Right lung (tissue), 5 donors: ENCODE data around the gene ALK. TPM values are rescaled to one million over a fixed set of nuclear protein-coding genes. Genes with fewer than 3 reads are reported as not detected.
A peak's percentile ranks its signal among the peaks of the same experiment; 100 is the strongest.

ENCODE experiments used
- DNase-seq, 2 donors: peaks; one replicate each; pipeline ENCODE4 v3.0.0-alpha.2; 2013
- polyA plus RNA-seq, 5 donors: library from polyadenylated mRNA; unstranded; fragments of 120-200 nt; gene quantifications; one replicate each; pipeline versions ENCODE4 v1.2.1 to v1.2.3, GENCODE V29; 2013; ENCODE audit warnings: inconsistent platforms in 1 of 5, low replicate concordance in 1 of 5; ENCODE audit not compliant: insufficient read length in 5 of 5, insufficient read depth in 1 of 5

The ALK gene
- polyA plus RNA-seq, 5 donors, result 0.03 to 0.27 (median 0.05) TPM

DNA sequence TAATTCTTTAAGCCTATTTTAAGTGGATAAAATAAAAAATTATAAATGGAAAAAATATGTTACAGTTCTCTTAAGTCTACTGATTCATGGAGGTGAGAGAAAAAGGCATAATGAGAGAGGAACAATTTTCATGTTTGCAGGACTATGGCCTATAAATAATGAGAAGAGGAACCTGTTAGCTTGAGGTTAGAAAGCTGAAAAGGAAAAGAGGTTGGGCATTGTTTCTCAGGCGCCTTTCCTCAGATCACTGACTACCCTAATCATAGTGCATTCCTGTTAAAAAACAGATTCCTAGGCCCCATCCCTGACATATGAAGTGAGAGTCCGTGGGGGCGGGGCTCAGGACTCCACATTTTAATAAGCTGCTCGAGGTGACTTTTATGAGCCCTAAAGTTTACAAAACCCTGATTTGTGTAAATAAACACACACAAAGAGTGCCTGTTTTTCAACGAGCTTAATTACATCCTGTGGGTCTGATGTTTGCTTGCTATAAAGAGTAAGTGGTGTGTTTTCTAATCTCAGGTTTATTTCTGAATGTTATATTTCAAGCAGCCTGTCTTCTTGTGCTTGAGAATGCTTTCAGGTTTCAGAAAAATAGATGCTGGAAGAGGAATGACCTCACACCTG lies 470.7 kb downstream of the ALK start:
- DNase-seq, result no peak

DNA sequence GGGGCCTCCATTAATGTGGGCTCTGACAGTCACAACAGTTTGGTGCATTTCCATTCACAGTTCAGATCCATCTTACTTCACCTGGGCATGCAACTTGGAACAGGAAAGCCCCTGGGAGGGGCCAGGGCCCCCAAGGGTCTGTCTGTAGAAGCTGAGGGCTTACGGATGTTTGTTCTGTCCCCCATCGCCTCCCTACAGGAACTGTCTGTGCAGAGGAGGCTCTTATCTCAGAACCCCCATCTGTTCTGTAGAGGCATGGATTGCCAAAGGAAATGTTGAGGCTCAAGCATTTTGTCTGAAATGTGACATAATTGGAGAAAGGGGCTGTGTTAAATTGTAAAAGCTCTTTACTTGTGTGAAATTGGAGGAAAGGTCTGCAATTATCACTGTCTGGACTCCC lies 471.9 kb downstream of the ALK start:
- DNase-seq, result no peak

- DNase-seq, result no peak
Measured at GRCh38 chr2:29448096-29448688, 473.2 kb downstream of the ALK start.

DNA sequence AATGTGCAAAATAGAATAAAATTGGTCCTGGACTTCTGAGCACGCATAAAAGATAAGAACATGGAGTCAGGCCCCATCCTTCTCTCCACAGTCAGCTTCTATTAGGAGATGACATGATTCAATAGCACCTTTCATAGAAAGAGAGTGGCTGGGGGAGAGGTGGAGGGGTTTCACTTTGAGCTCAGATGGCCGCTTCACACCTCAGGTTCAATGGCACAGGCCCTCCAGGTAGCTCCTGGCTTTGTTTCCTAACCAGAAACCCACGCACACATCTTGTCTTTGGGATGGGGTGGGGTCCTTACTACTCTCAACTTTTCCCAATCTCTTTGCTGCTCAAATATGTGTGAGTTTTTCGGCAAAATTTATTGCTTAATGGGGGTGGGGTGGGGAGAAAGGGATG lies 473.9 kb downstream of the ALK start:
- DNase-seq, result no peak

DNA sequence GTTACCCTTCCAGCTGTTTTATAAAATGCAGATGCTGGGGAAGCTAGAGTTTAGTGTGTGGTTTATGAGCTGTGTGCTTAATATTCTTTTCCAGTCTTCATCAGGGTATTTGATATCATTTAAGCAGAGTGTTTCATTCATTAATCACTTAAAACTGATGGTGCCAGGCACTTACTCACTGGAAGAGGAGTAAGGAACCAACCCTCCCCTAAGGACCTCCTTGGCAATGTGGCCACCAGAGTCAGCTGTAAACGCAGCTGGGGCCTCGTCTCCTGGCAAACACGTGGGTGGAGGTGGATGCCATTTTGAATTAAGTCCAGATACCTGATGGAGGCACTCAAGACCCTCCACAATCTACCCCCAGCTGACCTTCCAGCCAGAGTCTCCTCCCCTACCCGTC lies 474.5 kb downstream of the ALK start:
- DNase-seq, result no peak

DNA sequence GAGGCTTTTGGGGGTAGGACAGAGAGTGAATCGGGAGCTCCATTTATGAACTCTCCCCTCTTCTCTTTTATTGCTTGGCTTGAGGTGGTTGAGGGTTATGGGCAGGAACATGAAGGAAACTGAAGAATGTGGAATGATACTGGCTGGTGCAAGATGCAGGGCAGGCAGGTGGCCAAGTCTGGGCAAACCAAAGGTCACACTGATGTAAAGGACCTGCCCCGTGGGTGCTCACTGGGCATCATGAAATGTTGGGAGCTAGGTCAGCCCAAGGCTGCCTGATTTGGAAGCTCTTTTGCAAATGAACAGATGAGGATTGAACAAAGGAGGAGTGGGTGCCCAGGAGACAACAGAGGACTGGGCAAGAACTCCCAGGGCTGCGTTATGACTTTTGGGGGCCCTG lies 477.2 kb downstream of the ALK start:
- DNase-seq, result no peak

GRCh38 chr2:29443627-29444026 lies 477.8 kb downstream of the ALK start:
- no peak for DNase-seq

DNA sequence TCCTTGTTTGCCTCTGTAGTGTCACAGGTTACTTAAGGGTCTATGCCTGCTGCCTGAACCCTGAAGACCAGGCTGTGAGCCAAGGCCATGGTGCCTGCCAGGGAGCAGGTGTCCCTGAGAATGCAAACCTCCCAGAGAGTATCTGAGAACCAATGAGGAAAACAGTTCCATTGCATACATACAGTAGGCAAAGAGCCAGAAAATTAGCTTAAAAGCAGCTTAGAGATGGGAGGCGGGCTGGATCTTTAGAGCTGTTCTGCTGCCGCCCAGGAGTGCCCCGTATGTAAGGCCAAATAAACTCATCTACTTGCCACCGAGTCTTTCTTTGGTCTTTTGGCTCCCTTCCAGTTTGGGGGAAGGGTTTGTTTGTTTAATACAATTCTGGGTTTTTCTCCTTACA lies 478.2 kb downstream of the ALK start:
- DNase-seq, result peak in 1 of 2 donors; percentile 16

DNA sequence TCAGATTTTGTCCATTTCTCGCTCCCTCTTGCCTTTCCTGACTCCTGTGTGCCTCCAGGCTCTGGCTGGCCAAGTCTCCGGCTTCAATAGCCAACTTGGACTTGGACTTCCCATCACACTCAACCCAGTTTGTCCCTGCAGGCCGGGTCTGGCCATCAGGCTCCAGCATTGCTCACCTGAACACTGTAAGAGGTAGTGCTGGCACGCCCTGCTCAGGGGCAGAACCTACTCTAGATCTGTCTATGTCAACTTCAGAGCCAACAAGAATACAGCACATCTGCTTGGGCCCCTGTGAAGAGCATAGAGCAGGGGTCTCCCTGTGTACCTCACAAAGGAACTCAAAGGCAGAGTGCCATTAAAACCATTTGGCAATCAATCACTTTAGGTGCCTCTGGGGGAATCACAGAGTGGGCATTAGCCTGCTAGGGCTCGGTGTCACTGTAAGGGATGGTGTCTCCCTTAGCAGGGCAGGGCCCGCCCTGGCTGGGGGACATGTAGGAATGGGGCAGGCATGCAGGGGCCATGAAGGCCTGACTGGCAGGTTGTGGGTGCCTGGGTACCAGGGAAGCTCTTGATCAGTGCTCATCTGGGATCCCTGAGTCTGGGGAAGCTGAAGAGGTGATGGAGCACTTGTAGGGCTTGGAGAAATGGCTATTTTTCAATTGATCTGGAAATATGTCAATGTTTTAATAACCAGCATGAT lies 480.3 kb downstream of the ALK start:
- no peak for DNase-seq

DNA sequence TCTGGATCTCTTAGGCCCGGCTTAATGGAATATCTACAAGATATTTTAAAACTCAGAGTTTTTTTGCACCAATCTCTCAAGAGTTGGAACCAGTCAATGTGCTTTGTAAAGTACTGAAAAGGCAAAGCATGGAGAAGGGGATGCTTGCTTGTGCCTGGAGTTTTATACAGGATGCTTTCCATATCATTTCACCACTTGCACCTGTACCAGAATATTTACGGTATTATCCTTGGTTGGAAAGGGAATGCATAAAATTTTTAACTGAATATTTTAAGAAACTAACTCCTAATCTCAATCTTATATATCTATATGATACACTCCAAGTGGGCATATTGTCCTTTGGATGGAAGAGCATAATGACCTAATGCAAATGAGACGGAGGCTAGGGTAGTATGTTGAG lies 487.5 kb downstream of the ALK start:
- no peak for DNase-seq

GRCh38 chr2:29433128-29433527 lies 488.3 kb downstream of the ALK start:
- DNase-seq, result no peak

GRCh38 chr2:29431485-29431884 lies 489.9 kb downstream of the ALK start:
- DNase-seq, result no peak

DNA sequence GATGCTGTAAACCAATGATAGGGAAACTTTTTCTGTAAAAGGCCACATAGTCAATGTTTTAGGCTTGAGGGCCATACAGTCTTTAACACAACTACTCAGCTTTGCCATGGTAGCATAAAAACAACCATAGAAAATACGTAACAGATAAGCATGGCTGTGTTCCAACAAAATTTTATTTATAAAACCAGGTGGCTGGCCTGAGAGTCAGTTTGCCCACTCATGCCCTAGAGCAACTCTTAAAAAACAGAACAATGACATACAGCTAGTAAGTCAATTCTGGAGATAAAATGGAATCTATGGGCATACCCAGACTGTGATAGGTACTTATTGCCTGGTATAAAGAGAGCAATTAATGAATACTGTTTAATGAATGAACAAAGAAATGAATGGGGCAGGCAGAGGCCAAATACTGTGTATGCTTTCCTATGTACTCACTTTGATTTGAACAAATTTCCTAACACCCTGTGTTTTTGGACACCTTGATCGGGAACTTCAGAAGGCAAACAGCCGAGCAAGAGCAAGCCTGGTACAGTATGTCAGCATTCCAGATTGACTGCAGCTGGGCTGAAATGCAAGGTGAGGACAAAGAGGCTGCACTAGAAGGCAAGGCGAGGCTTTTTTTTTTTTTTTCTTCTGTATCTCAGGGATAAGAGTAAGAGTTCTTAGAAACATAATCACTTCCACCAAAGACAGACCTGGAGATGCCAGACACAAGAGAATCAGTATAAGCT lies 490.8 kb downstream of the ALK start:
- DNase-seq, result no peak

DNA sequence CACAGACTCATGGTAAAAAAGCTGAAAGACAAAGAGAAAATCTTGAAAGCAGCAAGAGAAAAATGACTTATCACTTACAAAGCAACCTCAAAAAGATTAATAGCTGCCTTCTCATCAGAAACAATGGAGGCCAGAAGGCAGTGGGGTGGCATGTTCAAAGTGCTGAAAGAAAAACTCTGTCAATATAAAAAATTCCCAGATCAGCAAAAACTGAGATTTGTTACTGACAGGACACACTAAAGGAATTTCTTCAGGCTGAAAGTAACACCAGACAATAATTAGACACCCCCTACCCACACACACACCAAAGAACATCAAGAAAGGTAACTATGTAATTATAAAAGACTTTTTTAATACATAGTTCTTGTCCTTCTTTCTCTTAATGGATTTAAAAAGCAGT lies 495.0 kb downstream of the ALK start:
- DNase-seq, result no peak

GRCh38 chr2:29425866-29426265 lies 495.5 kb downstream of the ALK start:
- no peak for DNase-seq

GRCh38 chr2:29423061-29423666 lies 498.2 kb downstream of the ALK start:
- DNase-seq, result no peak

DNA sequence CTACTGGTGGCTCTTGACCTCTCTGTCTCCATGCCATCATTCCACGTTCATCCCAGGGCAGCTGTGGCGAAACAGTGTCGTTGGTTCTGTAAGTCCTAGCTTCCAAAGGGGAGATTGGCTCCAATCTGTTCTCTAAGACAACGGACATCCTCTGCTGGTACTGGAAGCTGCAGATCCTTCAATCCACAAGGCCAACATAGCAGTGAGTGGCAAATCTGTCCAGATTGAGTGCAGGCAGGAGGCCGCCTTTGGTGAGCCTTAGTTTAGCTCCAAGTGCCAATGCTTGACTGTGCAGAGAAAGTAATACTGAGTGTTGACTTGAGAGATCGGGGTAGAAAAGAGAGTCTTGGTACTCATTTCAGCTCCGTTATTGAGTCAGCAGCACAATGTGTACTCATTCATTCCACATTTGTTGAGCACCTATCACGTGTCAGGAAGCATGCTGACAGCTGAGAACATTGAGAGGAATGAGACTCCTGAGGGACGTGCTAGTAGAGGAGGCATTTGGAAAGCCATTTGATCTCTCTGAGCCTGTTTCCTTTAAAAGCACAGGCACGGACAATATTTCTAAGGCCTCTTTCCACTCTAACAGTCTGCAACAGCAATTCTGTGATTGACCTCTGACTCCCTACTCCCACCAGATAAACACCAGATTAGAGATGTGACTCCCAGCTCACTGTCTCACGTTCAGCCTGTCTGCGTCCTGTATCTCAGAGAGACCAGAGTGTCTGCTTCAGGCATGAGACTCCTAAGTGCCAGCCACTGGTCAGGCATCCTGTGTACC lies 500.2 kb downstream of the ALK start:
- DNase-seq, result no peak

DNA sequence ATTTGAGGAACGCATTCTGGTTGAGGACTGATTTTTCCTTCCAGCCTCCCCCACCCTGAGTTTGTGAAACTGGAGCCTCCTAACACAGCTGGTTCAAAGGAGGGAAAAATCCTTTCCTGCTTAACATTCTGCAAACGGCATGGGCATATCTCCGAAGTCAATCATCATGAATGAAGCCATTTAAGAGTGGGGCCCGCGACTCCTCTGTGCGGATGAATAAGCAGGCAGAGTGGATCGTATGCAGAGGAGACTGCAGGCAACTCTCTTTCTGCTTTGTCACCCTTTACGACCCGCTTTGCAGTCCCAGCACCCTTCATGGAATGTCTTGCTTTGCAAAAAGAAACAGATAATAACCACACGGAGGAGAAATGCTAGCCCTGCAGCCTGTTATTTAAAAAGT lies 500.9 kb downstream of the ALK start:
- DNase-seq, result no peak

DNA sequence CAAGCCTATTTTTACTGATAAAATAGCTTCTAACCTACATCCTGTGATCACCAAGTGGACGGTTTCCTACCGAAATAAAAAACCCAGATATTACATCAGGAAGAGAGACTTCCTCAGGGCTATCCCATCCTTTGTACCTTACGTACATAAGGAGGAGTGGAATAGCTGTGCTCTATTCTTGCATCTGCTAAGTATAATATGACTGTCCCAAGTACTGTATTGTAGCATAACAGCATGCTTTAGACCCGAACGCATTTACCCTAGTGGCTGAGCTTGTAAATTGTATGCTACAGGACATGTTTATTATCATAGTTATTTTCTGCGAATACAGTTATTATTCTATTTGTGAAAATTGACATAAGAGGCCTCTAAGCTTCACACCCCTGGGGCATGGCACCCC lies 503.8 kb downstream of the ALK start:
- no peak for DNase-seq

GRCh38 chr2:29412197-29412925 lies 509.0 kb downstream of the ALK start:
- DNase-seq, result no peak

DNA sequence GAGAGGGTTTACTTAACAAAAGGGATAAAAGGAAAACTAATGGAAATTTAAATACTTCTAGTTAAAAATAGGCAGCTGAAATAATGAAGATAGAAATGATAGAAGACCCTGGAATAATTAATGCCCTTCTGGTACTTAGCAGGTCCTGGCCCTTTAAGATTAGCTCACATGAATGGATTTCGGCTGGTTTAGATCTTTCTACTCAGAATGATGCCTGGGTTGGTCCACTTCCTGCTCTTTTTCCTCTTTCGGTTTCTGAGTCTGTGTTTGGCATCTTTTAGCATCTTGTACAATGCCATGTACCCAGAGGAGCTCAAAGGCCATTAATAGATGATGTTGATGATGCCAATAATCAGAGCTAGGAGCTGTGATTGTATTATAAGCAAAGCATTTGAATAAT lies 515.7 kb downstream of the ALK start:
- no peak for DNase-seq
